D721Med (cell line): Measurements from ENCODE around the gene SLC25A44.

ENCODE experiments used
- DNase-seq: peaks from one replicate; pipeline ENCODE4 v3.0.0; 2011; ENCODE audit warnings: low spot score; ENCODE audit not compliant: insufficient read length
- FAIRE-seq: peaks from 2 replicates; lab custom pipeline; 2011; peaks lifted over from hg19 to GRCh38; lab: Jason Lieb, UNC
- CTCF ChIP-seq: IDR thresholded peaks from 2 replicates; pipeline ENCODE4 v1.5.1; 2012; ENCODE audit warnings: mild to moderate bottlenecking, control low read depth; ENCODE audit not compliant: insufficient read depth; ENCODE audit errors: missing control alignments

The SLC25A44 gene

GRCh38 chr1:156149374-156150332, 44.3 kb upstream of the SLC25A44 start:
- DNase-seq (no peak), FAIRE-seq (no peak)

GRCh38 chr1:156150333-156151011, 43.4 kb upstream of the SLC25A44 start:
- no peak for TF ChIP-seq CTCF
- FAIRE-seq (no peak), DNase-seq (no peak)

More at GRCh38 chr1:156149374-156150332, 44.3 kb upstream of the SLC25A44 start:
- no peak for TF ChIP-seq CTCF

GRCh38 chr1:156151093-156151688, 42.7 kb upstream of the SLC25A44 start:
- no peak for TF ChIP-seq CTCF
- FAIRE-seq (no peak), DNase-seq (no peak)

- FAIRE-seq: no peak
- no peak for TF ChIP-seq CTCF
- DNase-seq: no peak
Observed at GRCh38 chr1:156152628-156153027, 41.3 kb upstream of the SLC25A44 start.

GRCh38 chr1:156153362-156153761, 40.5 kb upstream of the SLC25A44 start, which contains the start of gene SEMA4A:
SEMA4A (plus strand) TSS chr1:156153585; CDS start chr1:156154579, 994 bp downstream.
- DNase-seq (no peak), FAIRE-seq (no peak)
- no peak for TF ChIP-seq CTCF

- TF ChIP-seq CTCF: no peak
- DNase-seq: no peak
- FAIRE-seq: no peak
Observed at GRCh38 chr1:156154317-156154749, 39.6 kb upstream of the SLC25A44 start.
